Measurements from ENCODE around the gene BRIP1. TPM values are rescaled to one million over a fixed set of nuclear protein-coding genes. Genes with fewer than 3 reads are reported as not detected.

Gene BRIP1
- total and polyA plus RNA-seq, 2 experiments from 2014 or later, result 8.0 to 23.1 TPM

DNA sequence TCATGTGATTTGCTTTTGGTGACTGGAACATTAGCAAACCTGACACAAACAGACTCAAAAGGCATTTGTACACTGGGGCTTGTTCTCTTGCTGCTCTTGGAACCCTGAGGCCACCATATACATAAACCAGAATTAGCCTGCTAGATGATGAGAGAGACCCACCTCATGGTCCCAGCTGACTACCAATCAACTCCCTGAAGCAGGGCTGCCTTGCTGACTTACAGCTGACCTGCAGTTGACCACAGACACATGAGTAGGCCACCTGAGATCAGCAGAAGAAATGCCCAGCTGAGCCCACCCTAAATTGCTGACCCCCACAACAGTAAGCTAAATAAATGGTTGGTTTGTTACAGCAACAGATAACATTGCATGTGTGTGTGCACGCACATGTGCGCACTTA lies 28.7 kb downstream of the BRIP1 start:
- Histone ChIP-seq H3K27me3 (ENCODE audit: insufficient read depth) (no peaks in the 10 kb centered on the region), H3K79me2 (replicated peaks; ENCODE audit: insufficient read depth) (no peaks in the 10 kb centered on the region), H3K36me3 (ENCODE audit: insufficient read depth) (no peaks in the 10 kb centered on the region), H3F3A (replicated peaks; ENCODE audit: low read depth) (no peaks in the 10 kb centered on the region), H3K9me2 (ENCODE audit: insufficient read depth) (no peaks in the 10 kb centered on the region), H2AFZ (no peak overlapping the region), H3K4me2 (no peak overlapping the region), H3K27ac (ENCODE audit: low read depth) (no peak overlapping the region), H3K4me3 (no peak overlapping the region), H3K4me1 (ENCODE audit: insufficient read depth) (no peaks in the 10 kb centered on the region), H4K20me1 (replicated peaks; ENCODE audit: insufficient read depth) (no peaks in the 10 kb centered on the region)
- H3K36me3 Mint-ChIP-seq (ENCODE audit: low read depth), result peaks cover 4% of the 10 kb centered on the region; the same call in 2 of the 3 replicates
- H3K9me3 Mint-ChIP-seq, result no peaks in the 10 kb centered on the region
- H3K4me1 Mint-ChIP-seq, result no peaks in the 10 kb centered on the region
- H3K27ac Mint-ChIP-seq, result peak overlapping the region; percentile 84; the same call in 1 of the 2 replicates
- TF ChIP-seq, protein P1, sequence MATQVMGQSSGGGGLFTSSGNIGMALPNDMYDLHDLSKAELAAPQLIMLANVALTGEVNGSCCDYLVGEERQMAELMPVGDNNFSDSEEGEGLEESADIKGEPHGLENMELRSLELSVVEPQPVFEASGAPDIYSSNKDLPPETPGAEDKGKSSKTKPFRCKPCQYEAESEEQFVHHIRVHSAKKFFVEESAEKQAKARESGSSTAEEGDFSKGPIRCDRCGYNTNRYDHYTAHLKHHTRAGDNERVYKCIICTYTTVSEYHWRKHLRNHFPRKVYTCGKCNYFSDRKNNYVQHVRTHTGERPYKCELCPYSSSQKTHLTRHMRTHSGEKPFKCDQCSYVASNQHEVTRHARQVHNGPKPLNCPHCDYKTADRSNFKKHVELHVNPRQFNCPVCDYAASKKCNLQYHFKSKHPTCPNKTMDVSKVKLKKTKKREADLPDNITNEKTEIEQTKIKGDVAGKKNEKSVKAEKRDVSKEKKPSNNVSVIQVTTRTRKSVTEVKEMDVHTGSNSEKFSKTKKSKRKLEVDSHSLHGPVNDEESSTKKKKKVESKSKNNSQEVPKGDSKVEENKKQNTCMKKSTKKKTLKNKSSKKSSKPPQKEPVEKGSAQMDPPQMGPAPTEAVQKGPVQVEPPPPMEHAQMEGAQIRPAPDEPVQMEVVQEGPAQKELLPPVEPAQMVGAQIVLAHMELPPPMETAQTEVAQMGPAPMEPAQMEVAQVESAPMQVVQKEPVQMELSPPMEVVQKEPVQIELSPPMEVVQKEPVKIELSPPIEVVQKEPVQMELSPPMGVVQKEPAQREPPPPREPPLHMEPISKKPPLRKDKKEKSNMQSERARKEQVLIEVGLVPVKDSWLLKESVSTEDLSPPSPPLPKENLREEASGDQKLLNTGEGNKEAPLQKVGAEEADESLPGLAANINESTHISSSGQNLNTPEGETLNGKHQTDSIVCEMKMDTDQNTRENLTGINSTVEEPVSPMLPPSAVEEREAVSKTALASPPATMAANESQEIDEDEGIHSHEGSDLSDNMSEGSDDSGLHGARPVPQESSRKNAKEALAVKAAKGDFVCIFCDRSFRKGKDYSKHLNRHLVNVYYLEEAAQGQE (IDR thresholded peaks at IDR 0.05; ENCODE audit: unreplicated experiment), result no peak
- TF ChIP-seq CREB1 (CRISPR knock-in tag; IDR thresholded peaks at IDR 0.05; ENCODE audit: low read depth) (no peak), ZNF114 (CRISPR knock-in tag; IDR thresholded peaks at IDR 0.05) (no peak), CTCF (conservative IDR thresholded peaks at IDR 0.05; ENCODE audit: low read depth in 2 of 2) (no peak), ETS1 (IDR thresholded peaks at IDR 0.05) (no peak)
- H3K27me3 Mint-ChIP-seq (ENCODE audit: insufficient read depth, low read depth, poor library complexity), result no peaks in the 10 kb centered on the region
- no peak for DNase-seq (ENCODE audit: low spot score)
- ATAC-seq, result no peak
- no peak overlapping the region for H3K4me3 Mint-ChIP-seq

- Mint-ChIP-seq H3K9me3 (no peaks in the 10 kb centered on the region), H3K27me3 (ENCODE audit: insufficient read depth, low read depth, poor library complexity) (no peaks in the 10 kb centered on the region), H3K4me1 (no peaks in the 10 kb centered on the region), H3K27ac (no peak overlapping the region), H3K4me3 (no peak overlapping the region), H3K36me3 (ENCODE audit: low read depth) (peaks cover 10% of the 10 kb centered on the region)
- Histone ChIP-seq H3K9me2 (ENCODE audit: insufficient read depth) (no peaks in the 10 kb centered on the region), H3K4me1 (ENCODE audit: insufficient read depth) (no peaks in the 10 kb centered on the region), H3K27me3 (ENCODE audit: insufficient read depth) (no peaks in the 10 kb centered on the region), H3K27ac (ENCODE audit: low read depth) (no peak overlapping the region), H3K4me2 (no peak overlapping the region), H3K4me3 (no peak overlapping the region), H2AFZ (no peak overlapping the region), H3K36me3 (ENCODE audit: insufficient read depth) (no peaks in the 10 kb centered on the region), H4K20me1 (replicated peaks; ENCODE audit: insufficient read depth) (no peaks in the 10 kb centered on the region), H3F3A (replicated peaks; ENCODE audit: low read depth) (no peaks in the 10 kb centered on the region), H3K79me2 (replicated peaks; ENCODE audit: insufficient read depth) (no peaks in the 10 kb centered on the region)
- ATAC-seq, result no peak
- peak; percentile 19 for DNase-seq (ENCODE audit: low spot score)
- TF ChIP-seq ETS1 (IDR thresholded peaks at IDR 0.05) (no peak), ZNF114 (CRISPR knock-in tag; IDR thresholded peaks at IDR 0.05) (no peak), ZNF331 (CRISPR knock-in tag; IDR thresholded peaks at IDR 0.05; ENCODE audit: low read depth) (no peak)
Measured at GRCh38 chr17:61833536-61834193, 29.7 kb downstream of the BRIP1 start.

All from GM23338 (cell line).